GM21737 (cell line): ENCODE results near the gene OR5H14.
"Not testable (repeated sequence)": the region's sequence is repeated elsewhere in the genome, so short reads cannot be mapped to it uniquely, and the experiment has no call there.

Source experiments
- ATAC-seq: cut with Tn5 transposase; IDR thresholded peaks from one replicate; pipeline ENCODE4 v1.9.1; 2021; ENCODE audit warnings: mild to moderate bottlenecking, moderate library complexity; ENCODE audit not compliant: unreplicated experiment

OR5H14 gene

DNA sequence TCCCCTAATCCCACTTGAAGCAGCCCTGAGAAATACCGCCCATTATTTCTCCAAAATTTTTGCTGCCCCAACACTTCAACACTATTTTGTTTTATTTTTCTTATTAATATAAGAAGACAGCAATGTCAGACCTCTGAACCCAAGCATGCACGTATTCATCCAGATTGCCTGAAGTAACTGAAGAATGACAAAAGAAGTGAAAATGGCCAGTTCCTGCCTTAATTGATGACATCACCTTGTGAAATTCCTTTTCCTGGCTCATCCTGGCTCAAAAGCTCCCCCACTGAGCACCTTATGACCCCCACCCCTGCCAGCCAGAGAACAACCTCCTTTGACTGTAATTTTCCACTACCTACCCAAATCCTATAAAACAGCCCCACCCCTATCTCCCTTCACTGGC is 49.0 kb downstream of the OR5H14 start:
- not testable (repeated sequence) for ATAC-seq

DNA sequence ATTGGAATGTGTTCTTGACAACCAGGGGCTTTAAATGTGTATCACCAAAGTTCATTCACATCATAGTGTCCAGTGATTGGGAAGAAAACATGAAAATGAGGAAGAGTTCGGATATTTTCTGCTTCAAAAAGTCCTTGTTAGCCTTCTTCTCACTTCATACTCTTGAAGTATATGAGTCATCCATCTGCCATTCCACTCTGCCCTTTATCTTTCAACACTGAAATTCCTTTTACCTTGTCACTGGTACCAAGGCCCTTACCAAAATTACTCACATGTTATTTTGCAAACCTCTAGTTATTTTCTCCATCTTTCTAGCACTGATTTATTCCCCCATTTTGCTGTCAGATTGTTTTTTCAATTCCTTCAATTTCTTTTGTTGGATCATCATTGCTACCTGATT is 51.7 kb downstream of the OR5H14 start:
- no peak for ATAC-seq
